K562 (cell line): ENCODE data around the gene TMEM150C. TPM values are rescaled to one million over a fixed set of nuclear protein-coding genes. Genes with fewer than 3 reads are reported as not detected.

Source experiments
- ATAC-seq: fragments of 200-7000 bp; cut with Tn5 transposase; 3 replicates; pipeline ENCODE4 v1.9.1; 2020; ENCODE audit warnings: moderate library complexity
- BruUV-seq: library from RNA; stranded (reverse); fragments of 400-500 nt; replicated peaks from 2 replicates; lab custom pipeline; 2021; lab: Mats Ljungman, UMichigan
- CTCF ChIA-PET: fragments of 300-600 bp; formaldehyde crosslinking; extraction: SDS; loops from one replicate; lab custom pipeline; 2021; ENCODE audit warnings: low intra/inter-chr PET ratio; lab: Yijun Ruan, JAX
- POLR2A ChIA-PET: fragments of 300-600, 350-650 bp; sonication (Branson Sonifier 250); formaldehyde crosslinking; extraction: SDS; loops from one replicate; lab custom pipeline; 2021; ENCODE audit warnings: antibody characterized with exemption, inconsistent platforms; lab: Yijun Ruan, JAX
- DNase-seq, 4 experiments: peaks; one replicate each; pipeline versions ENCODE4 v3.0.0 to v3.0.0-alpha.2; 2011 to 2018; ENCODE audit warnings: low spot score in 3 of 4, mixed read lengths in 3 of 4; ENCODE audit errors: extremely low read depth in 1 of 4
- FAIRE-seq: peaks from 2 replicates; lab custom pipeline; 2011; peaks lifted over from hg19 to GRCh38; lab: Jason Lieb, UNC
- H2AFZ ChIP-seq: 2 replicates; pipeline ENCODE4 v1.6.0; 2011; ENCODE audit warnings: low read depth, low read length, control low read depth, inconsistent platforms
- H3K27ac ChIP-seq: fragments of 200-600 bp; 3 replicates; pipeline ENCODE4 v1.8.0; 2011; ENCODE audit warnings: low read depth, mild to moderate bottlenecking, control low read depth, inconsistent platforms, low read length, moderate library complexity, mixed read lengths; ENCODE audit errors: extremely low read depth
- H3K27me3 ChIP-seq, 2 experiments: fragments of 300-600 bp in 1 of 2; 2 replicates in 1 of 2; 3 replicates in 1 of 2; pipeline versions ENCODE4 v1.6.0 to v1.8.0; 2011; ENCODE audit warnings: inconsistent platforms in 2 of 2, low read length in 2 of 2, mild to moderate bottlenecking in 1 of 2, mixed read lengths in 1 of 2, moderate library complexity in 1 of 2; ENCODE audit not compliant: control insufficient read depth in 2 of 2, insufficient read depth in 2 of 2
- H3K36me3 ChIP-seq: fragments of 300-600 bp; 3 replicates; pipeline ENCODE4 v1.8.0; 2011; ENCODE audit warnings: mild to moderate bottlenecking, low read length, inconsistent platforms; ENCODE audit not compliant: control insufficient read depth, insufficient read depth
- H3K4me1 ChIP-seq, 2 experiments: fragments of 200-600 bp in 1 of 2; replicated peaks in 1 of 2; 2 replicates in 1 of 2; 3 replicates in 1 of 2; pipeline versions ENCODE4 v1.5.1 to v1.8.0; 2011; ENCODE audit warnings: inconsistent platforms in 2 of 2, low read length in 2 of 2, mild to moderate bottlenecking in 1 of 2, mixed read lengths in 1 of 2, moderate library complexity in 1 of 2; ENCODE audit not compliant: control insufficient read depth in 2 of 2, insufficient read depth in 2 of 2
- H3K4me2 ChIP-seq: 2 replicates; pipeline ENCODE4 v1.6.1; 2011; ENCODE audit warnings: low read length, control low read depth, inconsistent platforms, mixed read lengths; ENCODE audit not compliant: insufficient read depth
- H3K4me3 ChIP-seq: fragments of 200-600 bp; sonication (generic), shearing (Covaris generic); 2 replicates; pipeline ENCODE4 v1.5.1; 2016; ENCODE audit warnings: control low read depth, inconsistent platforms
- H3K79me2 ChIP-seq: fragments of 200-600 bp; 3 replicates; pipeline ENCODE4 v1.8.0; 2011; ENCODE audit warnings: low read length, inconsistent platforms; ENCODE audit not compliant: control insufficient read depth, insufficient read depth
- H3K9ac ChIP-seq, 2 experiments: 2 replicates each; pipeline versions ENCODE4 v1.6.0 to v1.6.1; 2011; ENCODE audit warnings: low read depth in 2 of 2, low read length in 2 of 2, control low read depth in 1 of 2, inconsistent platforms in 1 of 2, mild to moderate bottlenecking in 1 of 2, mixed read lengths in 1 of 2; ENCODE audit not compliant: insufficient read depth in 1 of 2
- H3K9me1 ChIP-seq: one replicate; pipeline ENCODE4 v1.6.0; 2011; ENCODE audit warnings: inconsistent platforms, mild to moderate bottlenecking, low read length, moderate library complexity; ENCODE audit not compliant: control insufficient read depth, insufficient read depth
- H3K9me3 ChIP-seq: replicated peaks from 2 replicates; pipeline ENCODE4 v1.5.1; 2011; ENCODE audit warnings: low read depth, low read length, inconsistent platforms; ENCODE audit not compliant: control insufficient read depth, insufficient read depth
- H4K20me1 ChIP-seq: replicated peaks from 2 replicates; pipeline ENCODE4 v1.6.1; 2011; ENCODE audit warnings: low read length, inconsistent platforms, mixed read lengths; ENCODE audit not compliant: control insufficient read depth, insufficient read depth
- ATF3 ChIP-seq, 2 experiments: fragments of 450-650 bp in 1 of 2; sonication (generic) in 1 of 2; formaldehyde crosslinking in 1 of 2; IDR thresholded peaks in 1 of 2; conservative IDR thresholded peaks in 1 of 2; 2 replicates each; pipeline versions ENCODE4 v1.6.1 to v1.8.1; 2016 to 2023; ENCODE audit warnings: mild to moderate bottlenecking in 2 of 2, moderate library complexity in 2 of 2, inconsistent platforms in 1 of 2, missing genetic modification reagents in 1 of 2
- CC2D1A ChIP-seq: fragments of 450-650 bp; IDR thresholded peaks from 2 replicates; pipeline ENCODE4 v1.6.1; 2017; ENCODE audit warnings: mild to moderate bottlenecking
- DACH1 ChIP-seq: fragments of 450-650 bp; IDR thresholded peaks from 2 replicates; pipeline ENCODE4 v1.6.1; 2018; ENCODE audit not compliant: partially characterized antibody
- DIDO1 ChIP-seq: fragments of 450-650 bp; IDR thresholded peaks from 2 replicates; pipeline ENCODE4 v1.6.1; 2016; ENCODE audit warnings: low read depth, missing biosample characterization, missing genetic modification characterization
- HNRNPH1 ChIP-seq: fragments of 200-400 bp; formaldehyde crosslinking; optimal IDR thresholded peaks from 2 replicates; pipeline ENCODE3; 2017; ENCODE audit warnings: low read depth, mild to moderate bottlenecking, low read length, moderate library complexity
- ZFP36 ChIP-seq: fragments of 150-350 bp; IDR thresholded peaks from 2 replicates; pipeline ENCODE4 v1.6.1; 2018; ENCODE audit warnings: low read length, low read depth; ENCODE audit not compliant: partially characterized antibody
- WGBS: fragments of 100-300 bp; shearing (Covaris generic); methylation state at CpG from one replicate; pipeline ENCODE4 v1.1.6; 2016; ENCODE audit warnings: low coverage, mixed read lengths; ENCODE audit not compliant: insufficient coverage; ENCODE audit errors: missing lambda C conversion rate; 5-methylcytosine and 5-hydroxymethylcytosine counted together
- in situ Hi-C: fragments of 300-500 bp; cut with MboI; formaldehyde crosslinking; loops from 4 replicates; pipeline ENCODE4 v1.15.0; 2018; ENCODE audit warnings: inconsistent platforms, mixed read lengths
- intact Hi-C: fragments of 100-400 bp; cut with micrococcal nuclease; formaldehyde crosslinking; loops from 2 replicates; pipeline ENCODE4 v1.14.2; 2022
- polyA plus RNA-seq, 8 experiments: library from polyadenylated mRNA; depleted of rRNA in 4 of 8; stranded (reverse) in 5 of 8; unstranded in 3 of 8; fragments of >200 nt; fragmentation: Nextera tagmentation in 2 of 8; fragmentation: Illumina TruSeq in 1 of 8; extraction: Ambion mirVana in 2 of 8; extraction: Trizol in 1 of 8; gene quantifications; 2 replicates each; pipeline versions ENCODE4 v1.2.1 to v1.2.3, GENCODE V29; 2011 to 2014; ENCODE audit warnings: inconsistent platforms in 1 of 8, missing spikeins in 1 of 8
- total RNA-seq, 7 experiments: library from RNA; depleted of rRNA in 6 of 7; stranded (reverse); fragments of >200 nt in 6 of 7; fragmentation: Illumina TruSeq in 2 of 7; extraction: Trizol in 2 of 7; gene quantifications; 2 replicates each; pipeline versions ENCODE4 v1.2.1 to v1.2.3, GENCODE V29; 2011 to 2021; ENCODE audit warnings: low replicate concordance in 1 of 7
- TF ChIP-seq, protein P1 (sequence below): sonication (generic); formaldehyde crosslinking; IDR thresholded peaks from 2 replicates; pipeline ENCODE4 v1.9.0; 2022; ENCODE audit warnings: mild to moderate bottlenecking, missing genetic modification reagents

Gene TMEM150C
- total and polyA plus RNA-seq, 9 of the 15 experiments (the other 6 are each of a cell fraction or from before 2014, with no cell fraction given), result 0.07 TPM; not detected in 8

GRCh38 chr4:82611527-82611926 is 49.7 kb upstream of the TMEM150C start:
- Histone ChIP-seq H3K4me3 (no peak overlapping the region), H3K4me2 (no peak overlapping the region), H3K9me3 (no peaks in the 10 kb centered on the region), H4K20me1 (no peaks in the 10 kb centered on the region), H3K36me3 (no peaks in the 10 kb centered on the region), H3K27me3 (peaks cover 9 to 36% of the 10 kb centered on the region in 2 experiments; a peak in 4 of 5 replicates), H3K27ac (no peak overlapping the region), H3K4me1 (no peaks in the 10 kb centered on the region), H2AFZ (no peak overlapping the region), H3K9me1 (no peaks in the 10 kb centered on the region), H3K9ac (no peak overlapping the region), H3K79me2 (no peaks in the 10 kb centered on the region)
- DNase-seq (no peak), FAIRE-seq (no peak), ATAC-seq (no peak)
- 3% methylated on average over 4 of the region's 4 CpGs for WGBS
- BruUV-seq, result no TSS peak
- ChIA-PET CTCF (no interaction called here), POLR2A (no interaction called here)
- intact Hi-C loops, result no loop called here
- in situ Hi-C loops, result no loop called here
- TF ChIP-seq, protein P1, sequence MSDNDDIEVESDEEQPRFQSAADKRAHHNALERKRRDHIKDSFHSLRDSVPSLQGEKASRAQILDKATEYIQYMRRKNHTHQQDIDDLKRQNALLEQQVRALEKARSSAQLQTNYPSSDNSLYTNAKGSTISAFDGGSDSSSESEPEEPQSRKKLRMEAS (CRISPR knock-in tag), result no peak
- no peak for TF ChIP-seq ZFP36
- TF ChIP-seq DIDO1 (tag), result no peak
- no peak for TF ChIP-seq DACH1
- TF ChIP-seq HNRNPH1, result no peak
- TF ChIP-seq CC2D1A, result no peak
- no peak for TF ChIP-seq ATF3 (IDR thresholded peaks at IDR 0.05)
- no peak for TF ChIP-seq ATF3 (CRISPR knock-in tag; conservative IDR thresholded peaks at IDR 0.05)
